IMR-90 (cell line): ENCODE results near the gene TMBIM6. TPM values are rescaled to one million over a fixed set of nuclear protein-coding genes. Genes with fewer than 3 reads are reported as not detected.

Experiments used
- ATAC-seq: fragments of 200-7000 bp; cut with Tn5 transposase; 2 replicates; pipeline ENCODE4 v1.9.1; 2020; ENCODE audit warnings: low read depth, mild to moderate bottlenecking, moderate library complexity
- BruUV-seq: library from RNA; stranded (reverse); fragments of 400-500 nt; replicated peaks from 2 replicates; lab custom pipeline; 2021; lab: Mats Ljungman, UMichigan
- CTCF ChIA-PET: fragments of 300-600 bp; formaldehyde crosslinking; extraction: SDS; loops from one replicate; lab custom pipeline; 2021; ENCODE audit warnings: antibody characterized with exemption; lab: Yijun Ruan, JAX
- POLR2A ChIA-PET: fragments of 300-600 bp; sonication (Branson Sonifier 250); formaldehyde crosslinking; loops from one replicate; lab custom pipeline; 2022; ENCODE audit warnings: antibody characterized with exemption; ENCODE audit not compliant: unreplicated experiment; lab: Charles Lee
- DNase-seq: peaks from one replicate; pipeline ENCODE4 v3.0.0; 2013
- H2AFZ ChIP-seq: replicated peaks from 2 replicates; pipeline ENCODE3; 2013; ENCODE audit warnings: low read length, mild to moderate bottlenecking; ENCODE audit not compliant: poor library complexity
- H2AK5ac ChIP-seq: 2 replicates; pipeline ENCODE4 v1.6.1; 2013; ENCODE audit warnings: low read depth, low read length, inconsistent platforms
- H2AK9ac ChIP-seq: replicated peaks from 2 replicates; pipeline ENCODE3; 2013; ENCODE audit warnings: mild to moderate bottlenecking, low read depth, low read length, moderate library complexity; ENCODE audit not compliant: poor library complexity
- H2BK120ac ChIP-seq: 2 replicates; pipeline ENCODE4 v1.6.1; 2013; ENCODE audit warnings: low read depth, low read length, inconsistent platforms
- H2BK15ac ChIP-seq: 3 replicates; pipeline ENCODE4 v1.6.1; 2013; ENCODE audit warnings: low read depth, low read length, inconsistent platforms
- H2BK20ac ChIP-seq: 2 replicates; pipeline ENCODE4 v1.6.1; 2013; ENCODE audit warnings: low read depth, mild to moderate bottlenecking, inconsistent platforms, low read length, moderate library complexity
- H2BK5ac ChIP-seq: 2 replicates; pipeline ENCODE4 v1.6.1; 2013; ENCODE audit warnings: mild to moderate bottlenecking, low read depth, low read length, inconsistent platforms; ENCODE audit not compliant: poor library complexity, severe bottlenecking
- H3K14ac ChIP-seq: replicated peaks from 2 replicates; pipeline ENCODE4 v1.6.1; 2013; ENCODE audit warnings: low read depth, low read length, inconsistent platforms
- H3K18ac ChIP-seq: 2 replicates; pipeline ENCODE4 v1.6.1; 2013; ENCODE audit warnings: low read depth, low read length, control low read depth
- H3K23ac ChIP-seq: 2 replicates; pipeline ENCODE4 v1.6.1; 2013; ENCODE audit warnings: low read depth, low read length, inconsistent platforms
- H3K27ac ChIP-seq: 2 replicates; pipeline ENCODE4 v1.5.1; 2013; ENCODE audit warnings: mild to moderate bottlenecking, control low read depth, low read length; ENCODE audit not compliant: insufficient read depth
- H3K27me3 ChIP-seq: 2 replicates; pipeline ENCODE4 v1.6.1; 2013; ENCODE audit warnings: low read length; ENCODE audit not compliant: control insufficient read depth, insufficient read depth
- H3K36me3 ChIP-seq: 2 replicates; pipeline ENCODE4 v1.6.1; 2013; ENCODE audit warnings: low read length, mixed read lengths; ENCODE audit not compliant: control insufficient read depth, insufficient read depth
- H3K4ac ChIP-seq: 2 replicates; pipeline ENCODE4 v1.6.1; 2013; ENCODE audit warnings: low read depth, low read length, inconsistent platforms
- H3K4me1 ChIP-seq: 2 replicates; pipeline ENCODE4 v1.6.1; 2013; ENCODE audit warnings: low read length, mixed read lengths; ENCODE audit not compliant: control insufficient read depth, insufficient read depth
- H3K4me2 ChIP-seq: 2 replicates; pipeline ENCODE4 v1.6.1; 2013; ENCODE audit warnings: low read depth, mild to moderate bottlenecking, control low read depth, low read length, moderate library complexity
- H3K4me3 ChIP-seq: 2 replicates; pipeline ENCODE4 v1.5.1; 2013; ENCODE audit warnings: low read depth, mild to moderate bottlenecking, control low read depth, low read length, moderate library complexity; ENCODE audit not compliant: insufficient read depth
- H3K56ac ChIP-seq: 2 replicates; pipeline ENCODE4 v1.6.1; 2013; ENCODE audit warnings: low read length, inconsistent platforms; ENCODE audit not compliant: insufficient read depth; ENCODE audit errors: extremely low read depth
- H3K79me1 ChIP-seq, 2 experiments: 2 replicates each; pipeline ENCODE4 v1.6.1; 2013; ENCODE audit warnings: low read length in 2 of 2, inconsistent platforms in 1 of 2, low read depth in 1 of 2
- H3K9ac ChIP-seq: 2 replicates; pipeline ENCODE4 v1.6.1; 2013; ENCODE audit warnings: low read depth, low read length, control low read depth
- H3K9me1 ChIP-seq: 2 replicates; pipeline ENCODE4 v1.6.1; 2013; ENCODE audit warnings: low read length, inconsistent platforms; ENCODE audit not compliant: insufficient read depth
- H3K9me3 ChIP-seq: 2 replicates; pipeline ENCODE4 v1.6.1; 2013; ENCODE audit warnings: low read length; ENCODE audit not compliant: control insufficient read depth, insufficient read depth
- H4K20me1 ChIP-seq: 2 replicates; pipeline ENCODE4 v1.6.1; 2013; ENCODE audit warnings: low read length, inconsistent platforms; ENCODE audit not compliant: insufficient read depth
- H4K5ac ChIP-seq: 2 replicates; pipeline ENCODE4 v1.6.1; 2013; ENCODE audit warnings: mild to moderate bottlenecking, low read depth, low read length, control low read depth
- H4K8ac ChIP-seq, 2 experiments: 2 replicates each; pipeline ENCODE4 v1.6.1; 2013; ENCODE audit warnings: low read depth in 2 of 2, low read length in 2 of 2, control low read depth in 1 of 2, inconsistent platforms in 1 of 2
- H4K91ac ChIP-seq: 2 replicates; pipeline ENCODE4 v1.6.1; 2013; ENCODE audit warnings: low read depth, low read length, inconsistent platforms; ENCODE audit not compliant: insufficient read depth
- CEBPB ChIP-seq: IDR thresholded peaks from 2 replicates; pipeline ENCODE4 v1.6.1; 2012; ENCODE audit warnings: low read depth, low read length, improper control_type of control experiment
- SMC3 ChIP-seq: fragments of 150-350 bp; IDR thresholded peaks from 2 replicates; pipeline ENCODE4 v1.6.1; 2016; ENCODE audit warnings: low read depth, mild to moderate bottlenecking, antibody characterized with exemption, low read length, moderate library complexity
- WGBS, 2 experiments: methylation state at CpG; one replicate each; pipeline versions ENCODE4 v1.1.5 to v1.1.7; 2013; ENCODE audit warnings: missing lambda C conversion rate in 2 of 2; ENCODE audit not compliant: insufficient read length in 1 of 2; ENCODE audit errors: extremely low coverage in 2 of 2; 5-methylcytosine and 5-hydroxymethylcytosine counted together
- dilution Hi-C: fragments of 300-500 bp; cut with HindIII; formaldehyde crosslinking; loops from one replicate; pipeline ENCODE4 v1.14.3; 2018; ENCODE audit warnings: low sequenced_read_pairs; ENCODE audit not compliant: unreplicated experiment
- in situ Hi-C: fragments of 300-500 bp; cut with MboI; formaldehyde crosslinking; loops from 3 replicates; pipeline ENCODE4 v1.14.3; 2019; ENCODE audit warnings: low sequenced_read_pairs, inconsistent platforms, mixed read lengths
- intact Hi-C: fragments of 100-400 bp; cut with micrococcal nuclease; formaldehyde crosslinking; loops from 2 replicates; pipeline ENCODE4 v1.10.0; 2022
- polyA plus RNA-seq, 3 experiments: library from polyadenylated mRNA; depleted of rRNA; stranded (reverse); fragments of >200 nt; gene quantifications; 2 replicates each; pipeline ENCODE4 v1.2.3, GENCODE V29; 2012; ENCODE audit warnings: low replicate concordance in 1 of 3
- total RNA-seq: library from RNA; depleted of rRNA; stranded (reverse); fragments of >200 nt; gene quantifications from 2 replicates; pipeline ENCODE4 v1.2.3, GENCODE V29; 2012

TMBIM6 gene
- total and polyA plus RNA-seq, 2 of the 4 experiments (the other 2 are of a cell fraction): 255 to 285 TPM

DNA sequence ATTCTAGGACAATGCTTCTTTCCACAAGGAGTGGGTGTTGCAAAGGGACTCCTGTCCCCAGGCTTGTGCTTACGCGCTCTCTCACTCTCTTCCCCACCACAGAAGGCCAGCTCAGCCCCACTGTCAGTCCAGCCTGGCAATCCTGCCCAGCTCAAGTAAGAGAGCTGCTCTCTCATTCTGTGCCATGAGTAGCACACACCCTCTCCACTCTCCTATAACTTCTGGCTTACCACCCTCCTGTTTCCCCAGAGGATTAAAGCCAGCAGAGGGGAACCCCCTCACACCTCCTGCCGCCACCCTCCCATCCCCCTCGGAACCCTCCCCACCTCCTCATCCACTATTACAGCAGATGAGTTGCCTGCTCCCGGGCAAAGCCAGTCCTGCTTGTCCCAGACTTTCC lies 69.8 kb downstream of the TMBIM6 start:
- H3K27ac ChIP-seq: no peak overlapping the region
- H2BK120ac ChIP-seq: no peak overlapping the region
- no peak overlapping the region for H2AFZ ChIP-seq
- 100% methylated on average over 2 of the region's 5 CpGs; no CpG with 5 or more reads in 1 of the 2 experiments for WGBS, 2 experiments
- no peak overlapping the region for H2BK5ac ChIP-seq
- no peak overlapping the region for H4K91ac ChIP-seq
- no peak for ATAC-seq
- H3K27me3 ChIP-seq: no peaks in the 10 kb centered on the region
- DNase-seq: no peak
- peaks cover 13% of the 10 kb centered on the region for H3K36me3 ChIP-seq
- no peak overlapping the region for H2AK9ac ChIP-seq
- no TSS peak for BruUV-seq
- H3K18ac ChIP-seq: no peak overlapping the region
- in situ Hi-C loops: no loop called here
- no peak overlapping the region for H3K4ac ChIP-seq
- H4K5ac ChIP-seq: no peak overlapping the region
- ChIA-PET POLR2A (no interaction called here), CTCF (interaction anchor here (0.9 to 1.6 kb wide), 3 partner anchors 9 to 70 kb away, joined by 3 to 5 read pairs (median 3); partner anchors contain the start of gene TMBIM6)
- intact Hi-C loops: no loop called here
- peaks cover 85% of the 10 kb centered on the region for H4K20me1 ChIP-seq
- no peak overlapping the region for H2BK20ac ChIP-seq
- H4K8ac ChIP-seq: no peak overlapping the region
- peaks cover 13% of the 10 kb centered on the region for H3K9me1 ChIP-seq
- no peak overlapping the region for H2AK5ac ChIP-seq
- no peak overlapping the region for H3K4me3 ChIP-seq
- no peak overlapping the region for H3K56ac ChIP-seq
- no peak for TF ChIP-seq SMC3
- no peak for TF ChIP-seq CEBPB
- dilution Hi-C loops: no loop called here
- no peak overlapping the region for H3K23ac ChIP-seq
- H3K4me1 ChIP-seq: peaks cover 18% of the 10 kb centered on the region
- H3K9ac ChIP-seq: no peak overlapping the region
- H3K4me2 ChIP-seq: no peak overlapping the region
- H2BK15ac ChIP-seq: no peak overlapping the region
- no peak overlapping the region for H3K14ac ChIP-seq
- H3K79me1 ChIP-seq: peaks cover 32 to 86% of the 10 kb centered on the region in 2 experiments
- H3K9me3 ChIP-seq: no peaks in the 10 kb centered on the region
